ENCODE measurements around the gene USE1.

DNA sequence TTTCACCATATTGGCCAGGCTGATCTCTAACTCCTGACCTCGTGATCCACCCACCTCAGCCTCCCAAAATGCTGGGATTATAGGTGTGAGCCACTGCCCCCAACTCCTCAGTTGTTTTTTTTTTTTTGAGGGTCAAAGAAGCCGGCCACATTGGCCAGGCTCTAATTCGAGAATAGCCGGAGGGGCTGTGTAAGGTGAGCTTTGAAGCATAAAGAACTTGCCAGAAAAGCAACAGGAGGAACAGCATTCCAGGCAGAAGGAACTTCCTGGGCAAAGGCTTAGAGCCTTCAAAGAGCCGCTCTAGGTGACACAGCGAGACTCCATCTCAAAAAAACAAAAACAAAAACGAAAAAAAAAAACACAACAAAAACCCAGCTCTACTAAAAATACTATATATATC lies 50.9 kb downstream of the USE1 start:
- TF ChIP-seq CTCF (IDR thresholded peaks at IDR 0.05) = no peak
- no peak for TF ChIP-seq POLR2A (IDR thresholded peaks at IDR 0.05)
- no peak for TF ChIP-seq EP300 (IDR thresholded peaks at IDR 0.05)
